OCI-M2 (cell line): ENCODE data around the gene GLYR1.

Source experiments
- DNase-seq: peaks from one replicate; lab custom pipeline; 2025; ENCODE audit not compliant: unreplicated experiment; lab: John Stamatoyannopoulos, UW

GLYR1 gene

GRCh38 chr16:4880006-4880580 lies 33.0 kb upstream of the GLYR1 start:
- no peak for DNase-seq

DNA sequence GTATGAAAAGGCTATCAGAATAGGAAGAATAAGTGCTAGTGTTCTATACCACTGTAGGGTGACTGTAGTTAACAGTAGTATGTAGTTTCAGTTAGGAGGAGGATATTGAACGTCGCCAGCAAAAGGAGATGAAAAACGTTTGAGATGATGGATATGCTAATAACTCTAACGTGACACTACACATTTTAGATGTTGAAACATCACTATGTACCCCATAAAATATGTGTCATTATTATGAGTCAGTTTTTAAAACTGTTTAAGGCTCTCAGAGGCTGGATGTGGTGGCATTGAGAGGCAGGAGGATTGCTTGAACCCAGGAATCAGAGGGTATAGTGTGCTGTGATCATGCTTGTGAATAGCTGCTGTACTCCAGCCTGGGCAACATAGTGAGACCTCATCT lies 32.0 kb upstream of the GLYR1 start:
- no peak for DNase-seq

- DNase-seq, result no peak
Observed at GRCh38 chr16:4877380-4877685, 30.2 kb upstream of the GLYR1 start.

GRCh38 chr16:4876646-4877379 lies 29.7 kb upstream of the GLYR1 start:
- DNase-seq, result no peak

DNA sequence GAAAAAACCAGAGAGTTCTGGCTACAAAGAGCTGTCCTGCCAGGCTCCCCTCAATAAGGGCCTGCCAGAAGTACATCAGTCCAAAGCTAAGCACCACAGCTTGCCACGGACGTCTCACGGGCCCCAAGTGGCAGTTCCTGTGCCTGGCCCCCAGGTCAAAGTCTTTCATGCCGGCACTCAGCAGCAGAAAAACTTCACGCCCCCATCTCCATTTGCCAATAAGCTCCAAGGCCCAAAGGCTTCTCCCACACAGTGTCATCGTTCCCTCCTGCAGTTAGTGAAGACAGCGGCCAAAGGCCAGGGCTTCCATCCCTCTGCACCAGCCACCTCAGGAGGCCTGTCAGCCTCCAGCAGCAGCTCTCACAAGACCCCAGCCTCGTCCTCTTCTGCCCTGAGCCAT lies 27.6 kb upstream of the GLYR1 start:
- no peak for DNase-seq

DNA sequence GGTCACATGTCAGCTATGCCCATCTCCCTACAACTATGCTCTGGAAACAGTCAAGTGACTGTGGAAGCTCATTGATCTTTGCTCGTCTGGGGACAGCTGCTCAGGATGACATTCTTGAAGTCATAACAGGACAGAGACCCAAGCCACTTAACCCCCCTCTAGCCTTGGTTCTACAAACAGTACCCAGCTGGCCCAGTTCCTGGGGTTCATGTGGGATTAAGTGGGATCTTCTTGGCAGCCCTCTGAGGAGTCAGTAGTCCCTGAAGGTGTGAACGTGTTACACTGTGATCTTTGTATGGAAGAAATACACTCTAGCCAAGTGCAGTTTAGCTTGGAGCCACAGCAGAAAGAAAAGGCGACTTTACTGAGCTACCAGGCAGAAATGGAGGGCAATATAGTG lies 26.0 kb upstream of the GLYR1 start:
- DNase-seq, result no peak

- DNase-seq, result no peak
Observed at GRCh38 chr16:4871071-4871470, 24.0 kb upstream of the GLYR1 start.

DNA sequence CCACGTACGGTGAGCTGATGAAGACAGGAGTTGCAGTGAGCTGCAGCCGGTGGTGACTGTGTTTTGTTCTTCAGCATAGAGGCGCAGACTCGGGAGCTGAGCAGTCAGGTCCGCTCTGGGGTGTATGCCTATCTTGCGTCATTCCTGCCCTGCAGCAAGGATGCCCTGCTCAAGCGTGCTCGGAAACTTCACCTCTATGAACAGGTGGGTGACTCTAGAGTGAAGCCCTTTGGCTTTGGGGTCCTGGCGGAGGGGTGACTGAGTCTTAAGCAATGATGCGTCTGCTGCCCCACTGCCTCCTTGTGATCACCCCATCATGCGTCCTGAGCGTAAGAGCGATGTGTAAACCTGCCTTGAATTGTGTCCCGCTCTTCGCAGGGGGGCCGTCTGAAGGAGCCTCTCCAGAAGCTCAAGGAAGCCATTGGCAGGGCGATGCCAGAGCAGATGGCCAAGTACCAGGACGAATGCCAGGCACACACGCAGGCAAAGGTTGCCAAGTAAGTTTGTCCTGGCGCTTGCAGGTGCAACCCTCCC lies 23.1 kb upstream of the GLYR1 start:
- DNase-seq, result no peak

DNA sequence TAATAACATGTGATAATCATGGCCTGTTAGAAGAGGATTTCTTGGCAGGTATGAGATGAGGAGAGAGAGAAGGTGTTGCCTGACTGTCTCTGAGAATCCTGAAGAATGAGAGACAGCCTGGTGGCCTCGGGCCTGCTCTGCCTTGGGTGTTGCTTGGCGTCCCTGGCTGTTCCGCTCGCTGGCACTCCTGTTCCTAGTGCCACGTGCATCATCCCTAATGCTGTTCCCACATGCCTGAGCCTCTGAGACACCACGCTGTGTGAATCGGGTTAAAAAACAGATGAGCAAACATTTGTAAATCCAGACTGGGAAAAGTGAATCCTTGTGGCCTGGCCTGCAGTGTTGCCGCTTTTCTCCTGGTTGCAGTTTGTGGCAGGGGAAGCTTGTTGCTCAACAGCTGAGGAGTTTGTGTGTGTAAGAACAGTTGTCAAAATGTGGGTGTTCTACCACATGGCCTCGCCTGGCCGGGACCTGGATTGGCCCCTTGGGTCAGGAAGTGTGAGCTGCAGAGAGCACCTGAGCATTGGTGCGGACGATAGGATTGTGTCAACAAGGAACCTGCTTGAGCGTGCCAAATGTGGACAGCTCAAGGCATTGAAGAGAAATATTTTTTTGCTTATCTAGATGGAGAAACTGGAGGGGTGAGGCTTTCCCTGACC lies 22.2 kb upstream of the GLYR1 start:
- DNase-seq, result no peak

GRCh38 chr16:4868535-4868934 lies 21.4 kb upstream of the GLYR1 start:
- no peak for DNase-seq

DNA sequence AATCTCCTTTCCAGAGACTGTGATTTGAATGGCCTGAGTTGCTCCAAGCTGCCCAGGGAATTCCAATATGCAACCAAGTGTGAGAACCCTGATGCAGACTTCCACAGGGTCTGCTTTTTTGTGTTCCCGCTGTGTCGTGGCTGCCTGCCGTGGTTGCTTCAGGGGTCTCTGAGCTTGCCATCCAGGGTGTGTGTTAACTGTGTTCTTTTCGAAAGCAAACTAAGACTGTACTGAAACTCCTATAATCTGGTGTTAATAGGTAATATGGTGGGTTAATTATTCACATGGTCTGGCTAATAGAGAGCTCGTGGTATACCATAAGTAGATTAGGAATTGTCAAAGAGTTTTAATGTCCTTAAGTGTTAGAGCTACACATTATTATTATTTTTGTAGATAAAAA lies 20.9 kb upstream of the GLYR1 start:
- DNase-seq, result no peak

- no peak for DNase-seq
Observed at GRCh38 chr16:4866586-4866985, 19.5 kb upstream of the GLYR1 start.

GRCh38 chr16:4865231-4865860 lies 18.3 kb upstream of the GLYR1 start:
- no peak for DNase-seq

- no peak for DNase-seq
Observed at GRCh38 chr16:4864728-4865127, 17.6 kb upstream of the GLYR1 start.

GRCh38 chr16:4862639-4863038 lies 15.6 kb upstream of the GLYR1 start:
- DNase-seq, result no peak

- no peak for DNase-seq
Observed at GRCh38 chr16:4860727-4861342, 13.7 kb upstream of the GLYR1 start.

DNA sequence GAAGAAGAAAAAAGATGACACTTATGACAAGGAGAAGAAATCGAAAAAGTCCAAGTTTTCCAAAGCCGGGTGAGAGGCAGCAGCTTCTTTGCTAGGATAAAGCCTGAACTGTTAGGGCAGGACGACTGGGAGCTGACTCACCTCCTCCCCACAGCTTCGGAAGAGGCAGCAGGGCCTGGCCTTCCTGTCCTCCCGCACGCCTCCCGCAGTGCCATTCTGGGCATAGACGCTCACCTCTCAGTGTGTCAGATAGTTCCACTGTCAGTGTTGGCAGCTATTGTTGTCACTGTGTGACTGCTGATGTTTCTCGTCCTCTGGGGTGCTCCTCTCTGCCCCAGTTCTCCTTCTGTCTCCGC lies 12.8 kb upstream of the GLYR1 start:
- no peak for DNase-seq

DNA sequence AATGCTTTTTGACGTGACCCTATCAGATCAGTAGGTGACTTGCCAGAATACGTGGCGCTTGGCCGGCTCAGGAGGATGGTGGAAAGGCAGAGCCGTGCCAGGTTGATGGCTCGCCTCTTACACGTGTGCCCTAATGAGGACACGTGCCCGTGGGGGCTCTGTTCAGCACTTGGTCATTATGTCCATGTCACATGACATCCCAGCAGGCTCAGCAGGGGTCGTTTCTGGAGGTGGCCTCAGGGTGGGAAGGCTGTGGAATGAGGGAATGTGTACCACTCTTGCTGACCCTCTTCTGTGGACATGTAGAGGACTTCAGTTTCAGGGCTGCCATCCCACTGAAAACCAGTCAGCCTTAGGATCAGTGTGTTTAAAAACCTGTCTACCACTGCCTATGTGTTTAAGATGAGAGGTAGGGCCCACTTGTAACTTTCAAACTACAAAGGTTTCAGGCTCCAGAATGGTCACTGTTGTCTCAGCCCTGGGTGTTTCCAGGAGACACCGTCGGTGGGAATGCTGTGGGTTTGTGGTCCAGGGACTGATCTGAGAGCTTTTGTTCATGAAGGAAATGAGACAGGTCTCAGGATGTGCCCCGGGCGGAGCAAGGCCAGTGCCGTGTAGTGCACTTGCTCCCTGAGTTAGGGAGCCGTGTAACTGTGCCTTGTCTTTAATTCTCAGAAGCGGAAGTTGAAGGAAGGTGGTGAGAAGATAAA lies 12.3 kb upstream of the GLYR1 start:
- DNase-seq, result no peak

GRCh38 chr16:4855804-4856203 lies 8.7 kb upstream of the GLYR1 start:
- DNase-seq, result no peak

DNA sequence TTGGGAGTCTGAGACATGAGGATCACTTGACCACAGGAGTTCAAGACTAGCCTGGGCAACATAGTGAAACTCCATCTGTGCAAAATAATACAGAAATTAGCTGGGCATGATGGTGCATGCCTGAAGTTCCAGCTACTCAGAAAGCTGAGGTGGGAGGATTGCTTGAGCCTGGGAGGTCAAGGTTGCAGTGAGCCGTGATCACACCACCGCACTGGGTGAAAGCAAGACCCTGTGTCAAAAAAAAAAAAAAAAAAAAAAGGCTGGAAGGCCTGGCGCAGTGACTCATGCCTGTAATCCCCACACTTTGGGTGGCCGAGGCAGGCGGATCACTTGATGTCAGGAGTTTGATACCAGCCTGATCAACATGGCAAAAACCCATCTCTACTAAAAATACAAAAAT lies 8.3 kb upstream of the GLYR1 start:
- DNase-seq, result no peak

- no peak for DNase-seq
Observed at GRCh38 chr16:4852221-4852872, 5.3 kb upstream of the GLYR1 start.
